Astrocyte of the cerebellum (primary cell): ENCODE measurements around the gene NOL4L.

Experiments used
- DNase-seq: peaks from one replicate; pipeline ENCODE4 v3.0.0-alpha.2; 2011; ENCODE audit warnings: low read depth
- H3K4me3 ChIP-seq: 2 replicates; pipeline ENCODE4 v1.5.1; 2011; ENCODE audit warnings: mild to moderate bottlenecking, low read depth, low read length, moderate library complexity
- in situ Hi-C: cut with HindIII; loops from 2 replicates; pipeline ENCODE4 v1.10.0; 2017; ENCODE audit warnings: low sequenced_read_pairs
- TF ChIP-seq, protein P1 (sequence below): IDR thresholded peaks from 2 replicates; pipeline ENCODE4 v1.5.1; 2012; ENCODE audit warnings: low read length, low read depth, moderate library complexity, mild to moderate bottlenecking; ENCODE audit errors: missing control alignments

NOL4L gene

DNA sequence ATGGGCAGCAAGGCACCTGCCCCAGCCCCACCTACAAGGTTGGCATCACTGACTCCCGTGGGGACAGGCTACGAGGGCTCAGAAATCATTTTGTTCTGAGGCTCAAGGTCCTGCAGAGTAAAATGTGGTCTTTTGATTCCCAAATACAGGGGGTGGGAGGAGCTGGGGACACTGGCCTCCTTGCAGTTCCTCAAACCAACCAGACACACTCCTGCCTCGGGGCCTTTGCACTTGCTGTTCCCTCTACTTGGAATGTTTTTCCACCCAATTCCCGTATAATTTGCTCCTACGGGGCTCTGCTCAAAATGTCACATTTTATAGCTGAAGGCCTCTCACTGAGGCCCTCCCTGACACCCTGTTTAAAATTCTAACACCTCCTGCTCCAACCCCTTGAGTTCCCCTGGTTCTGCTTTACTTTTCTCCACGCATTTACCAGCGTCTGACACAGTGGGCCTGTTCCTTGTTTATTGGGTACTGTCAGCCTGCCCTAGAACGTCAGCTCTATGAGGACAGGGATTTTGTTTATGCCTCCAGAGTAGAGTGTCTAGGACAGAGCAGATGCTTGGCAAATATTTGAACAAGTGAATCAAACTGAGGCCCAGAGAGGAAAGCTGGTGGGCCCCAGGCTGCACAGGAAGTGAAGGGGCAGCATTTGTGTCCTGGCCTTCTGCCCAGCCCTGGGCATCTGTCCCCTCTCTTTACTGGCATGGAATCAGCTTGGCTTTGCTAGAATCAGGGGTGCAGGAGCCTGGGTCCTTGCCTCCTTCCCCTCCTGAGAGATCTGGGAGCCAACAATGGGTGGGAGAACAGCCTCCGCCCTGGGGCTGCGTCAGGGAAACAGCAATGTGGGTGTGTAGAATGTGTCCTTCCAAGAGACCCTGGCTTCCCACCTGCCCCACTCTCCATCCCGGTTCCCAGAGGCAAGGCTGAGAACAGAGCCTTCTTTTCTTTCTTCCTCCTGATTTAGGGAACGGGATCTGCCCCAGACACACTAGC is 18.5 kb downstream of the NOL4L start:
- DNase-seq: no peak
- in situ Hi-C loops: no loop called here
- TF ChIP-seq, protein P1, sequence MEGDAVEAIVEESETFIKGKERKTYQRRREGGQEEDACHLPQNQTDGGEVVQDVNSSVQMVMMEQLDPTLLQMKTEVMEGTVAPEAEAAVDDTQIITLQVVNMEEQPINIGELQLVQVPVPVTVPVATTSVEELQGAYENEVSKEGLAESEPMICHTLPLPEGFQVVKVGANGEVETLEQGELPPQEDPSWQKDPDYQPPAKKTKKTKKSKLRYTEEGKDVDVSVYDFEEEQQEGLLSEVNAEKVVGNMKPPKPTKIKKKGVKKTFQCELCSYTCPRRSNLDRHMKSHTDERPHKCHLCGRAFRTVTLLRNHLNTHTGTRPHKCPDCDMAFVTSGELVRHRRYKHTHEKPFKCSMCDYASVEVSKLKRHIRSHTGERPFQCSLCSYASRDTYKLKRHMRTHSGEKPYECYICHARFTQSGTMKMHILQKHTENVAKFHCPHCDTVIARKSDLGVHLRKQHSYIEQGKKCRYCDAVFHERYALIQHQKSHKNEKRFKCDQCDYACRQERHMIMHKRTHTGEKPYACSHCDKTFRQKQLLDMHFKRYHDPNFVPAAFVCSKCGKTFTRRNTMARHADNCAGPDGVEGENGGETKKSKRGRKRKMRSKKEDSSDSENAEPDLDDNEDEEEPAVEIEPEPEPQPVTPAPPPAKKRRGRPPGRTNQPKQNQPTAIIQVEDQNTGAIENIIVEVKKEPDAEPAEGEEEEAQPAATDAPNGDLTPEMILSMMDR: no peak
- H3K4me3 ChIP-seq: no peak overlapping the region

DNA sequence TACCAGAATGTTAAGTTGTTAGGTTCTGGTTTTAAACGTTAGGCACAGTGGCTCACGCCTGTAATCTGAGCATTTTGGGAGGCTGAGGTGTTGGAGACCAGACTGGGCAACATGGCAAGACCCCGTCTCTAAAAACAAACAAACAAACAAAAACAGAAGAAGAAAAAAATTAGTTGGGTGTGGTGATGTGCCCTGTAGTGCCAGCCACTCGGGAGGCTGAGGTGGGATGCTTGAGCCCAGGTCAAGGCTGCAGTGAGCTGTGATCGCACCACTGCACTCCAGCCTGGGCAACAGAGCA is 19.4 kb downstream of the NOL4L start:
- no peak for DNase-seq
- TF ChIP-seq, protein P1: no peak
- in situ Hi-C loops: no loop called here

DNA sequence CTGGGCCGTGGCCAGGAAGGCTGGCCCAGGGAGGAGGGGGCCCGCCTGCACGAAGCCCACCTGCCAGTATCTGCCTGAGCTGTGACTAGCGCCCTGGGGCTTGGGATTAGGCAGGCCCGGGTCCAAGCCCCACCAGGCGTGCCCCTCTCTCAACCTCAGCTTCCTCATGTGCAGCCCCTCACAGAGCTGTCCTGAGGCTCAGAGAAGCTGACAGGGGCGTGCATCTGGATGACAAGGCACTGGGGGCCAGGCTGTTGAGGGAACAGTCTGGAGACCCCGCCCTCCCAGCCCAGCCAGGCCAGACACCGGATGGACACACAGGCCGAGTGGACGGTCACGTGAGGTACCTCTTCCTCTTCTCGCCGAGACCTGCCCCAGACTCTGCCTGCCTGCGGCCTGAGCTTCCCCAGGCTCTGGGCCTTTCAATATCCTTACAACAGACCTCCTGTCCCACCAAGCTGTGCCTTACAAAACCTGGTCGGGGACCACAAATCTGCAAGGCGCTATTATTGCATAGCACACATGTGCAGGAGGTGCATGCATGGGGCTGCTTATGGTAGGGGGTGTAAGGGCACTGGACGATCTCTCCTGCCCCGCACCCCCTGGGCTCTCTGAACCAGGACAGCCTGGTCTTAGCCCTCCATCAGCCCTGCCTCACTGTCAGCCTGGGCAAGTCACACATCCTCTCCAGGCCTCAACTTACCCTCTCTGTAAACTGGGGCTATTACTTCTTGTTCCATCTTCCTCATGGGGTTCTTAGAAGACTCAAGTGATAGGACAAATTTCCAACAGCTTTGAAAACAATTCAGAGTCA is 20.0 kb downstream of the NOL4L start:
- TF ChIP-seq, protein P1: no peak
- in situ Hi-C loops: no loop called here
- DNase-seq: no peak
- H3K4me3 ChIP-seq: no peak overlapping the region

More for the DNA sequence above, 19.4 kb downstream of the NOL4L start:
- H3K4me3 ChIP-seq: no peak overlapping the region

DNA sequence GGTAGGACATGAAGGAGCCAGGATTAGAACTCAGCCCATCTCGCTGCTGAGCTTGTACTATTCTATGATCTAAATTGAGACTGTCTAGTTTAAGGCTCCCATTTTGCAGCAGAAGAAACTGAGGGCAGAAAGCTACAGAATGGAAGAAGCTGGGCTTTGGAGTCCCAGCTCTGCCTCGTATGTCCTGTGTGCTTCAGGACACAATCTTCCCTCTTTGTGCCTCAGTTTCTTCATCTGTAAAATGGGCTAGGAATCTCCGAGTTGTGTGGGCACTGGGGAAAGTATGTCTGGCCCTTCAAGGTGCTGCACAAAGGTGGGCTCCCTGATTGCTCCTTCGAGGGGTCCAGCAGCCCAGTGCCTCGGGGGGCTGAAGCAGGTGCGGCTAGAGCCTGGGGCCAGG is 20.7 kb downstream of the NOL4L start:
- TF ChIP-seq, protein P1: no peak
- in situ Hi-C loops: no loop called here
- no peak for DNase-seq
- no peak overlapping the region for H3K4me3 ChIP-seq

DNA sequence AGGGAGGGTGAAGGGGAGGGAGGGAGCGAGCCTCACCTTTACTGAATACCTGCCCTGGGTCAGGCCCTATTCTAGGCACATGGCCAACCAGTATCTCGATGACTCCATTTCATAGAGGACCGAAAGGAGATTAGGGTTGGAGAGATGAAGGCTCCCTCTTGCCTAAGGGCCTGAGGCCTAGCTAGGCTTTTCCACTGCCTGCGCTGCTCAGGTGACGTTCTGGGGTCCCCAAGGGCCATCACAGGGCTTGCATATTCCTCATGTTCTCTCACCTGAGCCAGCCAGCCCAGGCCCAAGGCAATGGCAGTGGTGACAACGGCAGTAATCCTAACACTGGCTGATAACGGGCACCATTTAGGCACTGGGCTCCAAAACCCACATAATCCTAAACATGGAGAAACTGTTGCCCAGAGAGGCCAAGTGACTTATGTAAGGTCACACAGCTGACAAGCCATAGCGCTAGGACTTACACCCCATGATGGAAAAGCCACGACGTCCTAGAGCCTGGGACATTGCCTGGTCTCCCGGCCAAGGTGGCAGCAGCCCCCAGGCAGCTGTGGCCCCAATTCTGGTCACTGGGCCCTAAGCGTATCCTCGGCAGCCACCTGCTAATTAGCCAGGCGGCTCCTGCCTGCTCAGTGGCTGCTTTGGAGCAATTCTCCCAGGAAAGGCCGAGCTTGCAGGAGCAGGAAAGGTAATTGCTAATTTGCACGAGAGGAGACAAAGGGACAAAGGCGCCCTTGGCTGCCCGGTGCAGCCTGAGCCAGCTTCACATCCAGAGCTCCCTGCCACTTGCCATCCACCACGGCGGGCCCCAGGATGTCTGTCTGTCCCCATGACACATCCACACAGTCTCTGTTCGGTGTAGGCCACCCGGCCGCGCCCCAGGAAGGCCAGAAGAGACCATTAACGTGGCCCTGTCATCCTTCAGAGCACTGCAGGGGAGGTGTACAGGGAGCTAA is 21.5 kb downstream of the NOL4L start:
- H3K4me3 ChIP-seq: no peak overlapping the region
- in situ Hi-C loops: no loop called here
- TF ChIP-seq, protein P1: no peak
- no peak for DNase-seq

DNA sequence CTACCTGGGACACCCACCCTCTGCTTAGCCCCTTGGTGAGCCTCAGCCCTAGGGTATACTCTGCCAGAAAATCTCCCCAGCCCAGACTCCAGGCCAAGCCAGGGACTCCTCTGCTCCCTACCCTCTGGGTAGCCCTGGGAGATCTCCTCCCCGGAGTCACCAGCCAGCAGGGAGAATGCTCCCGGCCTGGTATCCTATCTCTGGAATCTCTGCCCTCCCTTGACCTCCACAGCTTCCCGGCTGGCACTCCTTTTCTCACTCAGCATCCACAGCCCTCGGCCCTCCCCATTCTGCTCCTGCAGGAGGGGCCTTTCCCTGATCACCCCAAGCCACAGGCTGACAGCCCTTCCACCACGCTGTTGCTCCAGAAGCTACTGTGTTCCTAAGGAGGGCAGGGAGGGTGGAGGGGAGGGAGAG is 22.6 kb downstream of the NOL4L start:
- H3K4me3 ChIP-seq: no peak overlapping the region
- no peak for DNase-seq
- in situ Hi-C loops: no loop called here
- TF ChIP-seq, protein P1: no peak
